ENCODE measurements around the gene NR5A2.

GRCh38 chr1:200075522-200075921 is 48.0 kb downstream of the NR5A2 start:
- TF ChIP-seq POLR2AphosphoS5 (IDR thresholded peaks at IDR 0.05) (no peak), CTCF (IDR thresholded peaks at IDR 0.05 in 8 of 11, conservative IDR thresholded peaks at IDR 0.05 in 3 of 11) (no peak), POLR2A (IDR thresholded peaks at IDR 0.05) (no peak)
